Measurements from ENCODE around the gene USP9X.

GRCh38 chrX:41200785-41201184 lies 115.5 kb downstream of the USP9X start:
- TF ChIP-seq REST (IDR thresholded peaks at IDR 0.05; ENCODE audit: low read depth) = no peak
- no peak for TF ChIP-seq EP300 (IDR thresholded peaks at IDR 0.05; ENCODE audit: borderline replicate concordance)
- no peak for TF ChIP-seq CEBPB (IDR thresholded peaks at IDR 0.05)
- TF ChIP-seq RAD21 (IDR thresholded peaks at IDR 0.05; ENCODE audit: low read depth) = no peak
- TF ChIP-seq YY1 (IDR thresholded peaks at IDR 0.05; ENCODE audit: low read depth) = no peak
- TF ChIP-seq MAX (IDR thresholded peaks at IDR 0.05) = no peak
- TF ChIP-seq TAF1 (IDR thresholded peaks at IDR 0.05; ENCODE audit: low read depth) = no peak
- no peak for TF ChIP-seq USF1 (IDR thresholded peaks at IDR 0.05)
- no peak for TF ChIP-seq CREB1 (IDR thresholded peaks at IDR 0.05; ENCODE audit: low read depth)

All from Ishikawa (cell line).